SK-N-SH (cell line): ENCODE results near the gene CYTH3. TPM values are rescaled to one million over a fixed set of nuclear protein-coding genes. Genes with fewer than 3 reads are reported as not detected.
"Not testable (repeated sequence)": the region's sequence is repeated elsewhere in the genome, so short reads cannot be mapped to it uniquely, and the experiment has no call there.

Source experiments
- CTCF ChIA-PET: fragments of 300-600, 350-600 bp; formaldehyde crosslinking; extraction: SDS; loops from one replicate; lab custom pipeline; 2021; lab: Yijun Ruan, JAX
- POLR2A ChIA-PET: fragments of 350-600 bp; sonication (Branson Sonifier 250); formaldehyde crosslinking; extraction: SDS; loops from one replicate; lab custom pipeline; 2020; ENCODE audit warnings: antibody characterized with exemption, inconsistent platforms; lab: Yijun Ruan, JAX
- DNase-seq: peaks from one replicate; pipeline ENCODE4 v3.0.0; 2012
- H2AFZ ChIP-seq: fragments of 200-600 bp; sonication (generic); 2 replicates; pipeline ENCODE4 v1.8.1; 2016; ENCODE audit warnings: antibody characterized with exemption, mild to moderate bottlenecking, low read depth
- H3F3A ChIP-seq: fragments of 200-600 bp; sonication (generic); replicated peaks from 2 replicates; pipeline ENCODE3; 2016; ENCODE audit warnings: antibody characterized with exemption, mild to moderate bottlenecking; ENCODE audit not compliant: insufficient read depth
- H3K27ac ChIP-seq, 2 experiments: fragments of 200-500 bp in 1 of 2; fragments of 200-600 bp in 1 of 2; sonication (Bioruptor generic) in 1 of 2; sonication (generic), shearing (Covaris generic) in 1 of 2; 2 replicates each; pipeline versions ENCODE4 v1.5.1 to v1.6.1; 2014 to 2016; ENCODE audit warnings: low read depth in 2 of 2, inconsistent platforms in 1 of 2, low read length in 1 of 2, mild to moderate bottlenecking in 1 of 2, mixed read lengths in 1 of 2
- H3K27me3 ChIP-seq: fragments of 200-600 bp; sonication (generic), shearing (Covaris generic); 2 replicates; pipeline ENCODE4 v1.6.1; 2016; ENCODE audit warnings: mixed run types; ENCODE audit not compliant: insufficient read depth
- H3K36me3 ChIP-seq, 2 experiments: fragments of 200-500 bp in 1 of 2; fragments of 200-600 bp in 1 of 2; sonication (Bioruptor generic) in 1 of 2; sonication (generic) in 1 of 2; replicated peaks in 1 of 2; 2 replicates each; pipeline versions ENCODE3 to v1.5.1; 2014 to 2016; ENCODE audit warnings: low read length in 1 of 2, mild to moderate bottlenecking in 1 of 2; ENCODE audit not compliant: insufficient read depth in 2 of 2, control insufficient read depth in 1 of 2
- H3K4me1 ChIP-seq, 2 experiments: fragments of 200-500 bp in 1 of 2; fragments of 200-600 bp in 1 of 2; sonication (Bioruptor generic) in 1 of 2; sonication (generic), shearing (Covaris generic) in 1 of 2; 2 replicates each; pipeline versions ENCODE4 v1.5.1 to v1.6.1; 2014 to 2016; ENCODE audit warnings: low read depth in 1 of 2, low read length in 1 of 2, mixed run types in 1 of 2; ENCODE audit not compliant: insufficient read depth in 2 of 2, control insufficient read depth in 1 of 2
- H3K4me2 ChIP-seq: fragments of 200-600 bp; sonication (generic), shearing (Covaris generic); 2 replicates; pipeline ENCODE4 v1.6.1; 2017; ENCODE audit warnings: mixed run types
- H3K4me3 ChIP-seq, 2 experiments: fragments of 200-500 bp in 1 of 2; fragments of 200-600 bp in 1 of 2; sonication (Bioruptor generic) in 1 of 2; sonication (generic), shearing (Covaris generic) in 1 of 2; 2 replicates each; pipeline versions ENCODE4 v1.5.1 to v1.8.1; 2014 to 2016; ENCODE audit warnings: low read depth in 2 of 2, inconsistent platforms in 1 of 2, low read length in 1 of 2, mild to moderate bottlenecking in 1 of 2, mixed read lengths in 1 of 2, moderate library complexity in 1 of 2
- H3K79me2 ChIP-seq: fragments of 200-600 bp; sonication (generic); 2 replicates; pipeline ENCODE4 v1.8.1; 2017; ENCODE audit warnings: mild to moderate bottlenecking; ENCODE audit not compliant: insufficient read depth
- H3K9ac ChIP-seq: fragments of 200-600 bp; sonication (generic); 2 replicates; pipeline ENCODE4 v1.6.1; 2017; ENCODE audit warnings: mixed run types
- H3K9me2 ChIP-seq: fragments of 200-600 bp; sonication (generic); 2 replicates; pipeline ENCODE4 v1.6.1; 2017; ENCODE audit warnings: mixed run types
- H3K9me3 ChIP-seq: fragments of 200-600 bp; sonication (generic); 2 replicates; pipeline ENCODE4 v1.6.1; 2017; ENCODE audit warnings: mixed run types, mild to moderate bottlenecking, moderate library complexity
- H4K20me1 ChIP-seq: fragments of 200-600 bp; sonication (generic); 2 replicates; pipeline ENCODE4 v1.6.1; 2017; ENCODE audit warnings: mild to moderate bottlenecking, mixed run types; ENCODE audit not compliant: insufficient read depth
- CHD2 ChIP-seq: fragments of 150-350 bp; IDR thresholded peaks from 2 replicates; pipeline ENCODE4 v1.6.1; 2018; ENCODE audit warnings: low read length; ENCODE audit not compliant: partially characterized antibody
- ELF1 ChIP-seq: IDR thresholded peaks from 2 replicates; pipeline ENCODE4 v1.4.0; 2012
- EP300 ChIP-seq, 2 experiments: IDR thresholded peaks; 2 replicates each; pipeline versions ENCODE4 v1.4.0 to v1.6.1; 2012; ENCODE audit warnings: borderline replicate concordance in 1 of 2, low read depth in 1 of 2, low read length in 1 of 2
- FOSL2 ChIP-seq: IDR thresholded peaks from 2 replicates; pipeline ENCODE4 v1.4.0; 2012; ENCODE audit warnings: low read depth, mild to moderate bottlenecking, moderate library complexity, borderline replicate concordance
- GATA2 ChIP-seq: sonication (generic); formaldehyde crosslinking; IDR thresholded peaks from 2 replicates; pipeline ENCODE4 v1.5.0; 2020; ENCODE audit warnings: mild to moderate bottlenecking, missing genetic modification reagents
- MXI1 ChIP-seq: IDR thresholded peaks from 2 replicates; pipeline ENCODE4 v1.6.1; 2012; ENCODE audit warnings: mild to moderate bottlenecking, low read depth, low read length, improper control_type of control experiment
- NRF1 ChIP-seq: IDR thresholded peaks from 2 replicates; pipeline ENCODE4 v1.6.1; 2012; ENCODE audit warnings: low read depth, mild to moderate bottlenecking, low read length
- PBX3 ChIP-seq: IDR thresholded peaks from 2 replicates; pipeline ENCODE4; 2012
- POLR2AphosphoS5 ChIP-seq: IDR thresholded peaks from 2 replicates; pipeline ENCODE4 v1.6.1; 2012; ENCODE audit warnings: low read depth, low read length
- RCOR1 ChIP-seq: fragments of 150-350 bp; IDR thresholded peaks from 2 replicates; pipeline ENCODE4 v1.6.1; 2017; ENCODE audit warnings: antibody characterized with exemption, low read length
- REST ChIP-seq: IDR thresholded peaks from 2 replicates; pipeline ENCODE4 v1.6.1; 2012; ENCODE audit warnings: mild to moderate bottlenecking, low read depth, low read length, moderate library complexity
- RFX5 ChIP-seq: IDR thresholded peaks from 2 replicates; pipeline ENCODE4 v1.6.1; 2012; ENCODE audit warnings: mild to moderate bottlenecking, improper control_type of control experiment, low read length
- TAF1 ChIP-seq: IDR thresholded peaks from 2 replicates; pipeline ENCODE4 v1.6.1; 2012; ENCODE audit warnings: low read depth, mild to moderate bottlenecking, low read length, moderate library complexity, borderline replicate concordance
- WGBS: methylation state at CpG from one replicate; pipeline ENCODE4 v1.1.6; 2017; ENCODE audit warnings: low lambda C conversion rate; 5-methylcytosine and 5-hydroxymethylcytosine counted together
- polyA plus RNA-seq, 3 experiments: library from polyadenylated mRNA; depleted of rRNA; stranded (reverse); fragments of >200 nt; gene quantifications; 2 replicates each; pipeline ENCODE4 v1.2.3, GENCODE V29; 2012
- TF ChIP-seq, protein P1 (sequence below): fragments of 200-600 bp; sonication (generic); IDR thresholded peaks from 2 replicates; pipeline ENCODE4 v1.6.1; 2017; ENCODE audit warnings: antibody characterized with exemption, mild to moderate bottlenecking, moderate library complexity
- TF ChIP-seq, protein P2 (sequence below): IDR thresholded peaks from 2 replicates; pipeline ENCODE4 v1.4.0; 2012; ENCODE audit warnings: low read depth, borderline replicate concordance
- TF ChIP-seq, protein P3 (sequence below): fragments of 150-350 bp; IDR thresholded peaks from 2 replicates; pipeline ENCODE4 v1.6.1; 2017; ENCODE audit warnings: antibody characterized with exemption, low read length, low read depth, borderline replicate concordance

The CYTH3 gene
- polyA plus RNA-seq, 1 of the 3 experiments (the other 2 are of a cell fraction) = 55.1 TPM

DNA sequence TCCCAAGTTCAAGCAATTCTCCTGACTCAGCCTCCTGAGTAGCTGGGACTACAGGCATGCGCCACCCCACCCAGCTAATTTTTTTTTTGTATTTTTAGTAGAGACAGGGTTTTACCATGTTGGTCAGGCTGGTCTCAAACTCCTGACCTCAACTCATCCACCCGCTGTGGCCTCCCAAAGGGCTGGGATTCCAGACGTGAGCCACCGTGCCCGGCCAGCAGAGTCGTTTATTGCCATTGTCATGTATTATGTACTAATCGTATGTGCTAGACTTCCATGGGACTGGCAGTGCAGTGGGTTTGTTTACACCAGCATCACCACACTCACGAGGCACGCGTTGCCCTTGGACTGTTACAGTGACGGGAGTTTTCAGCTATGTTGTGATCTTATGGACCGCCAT is 120.9 kb downstream of the CYTH3 start:
- H4K20me1 ChIP-seq, H3K4me1 ChIP-seq, DNase-seq, H3K9ac ChIP-seq, H3K9me3 ChIP-seq, H3K4me2 ChIP-seq, H3K9me2 ChIP-seq, H3K27ac ChIP-seq, H3K4me3 ChIP-seq, H2AFZ ChIP-seq, H3K27me3 ChIP-seq: not testable (repeated sequence)
- peaks cover 11% of the 10 kb centered on the region for H3F3A ChIP-seq
- peaks cover 13% of the 10 kb centered on the region; the same call in 1 of the 2 replicates for H3K79me2 ChIP-seq
- WGBS = 96% methylated on average over 12 of the region's 12 CpGs
- ChIA-PET CTCF (interaction anchor here (0.7 to 2.1 kb wide), 4 partner anchors 8 to 285 kb away, joined by 3 to 10 read pairs (median 4); no protein-coding TSS in a partner anchor), POLR2A (interaction anchor here (1.2 kb wide), 1 partner anchor 9 kb away, joined by 3 read pairs; no protein-coding TSS in a partner anchor)
- peaks cover 73 to 92% of the 10 kb centered on the region in 2 experiments for H3K36me3 ChIP-seq

- TF ChIP-seq NRF1 = no peak
- no peak for TF ChIP-seq TAF1
- TF ChIP-seq, protein P1, sequence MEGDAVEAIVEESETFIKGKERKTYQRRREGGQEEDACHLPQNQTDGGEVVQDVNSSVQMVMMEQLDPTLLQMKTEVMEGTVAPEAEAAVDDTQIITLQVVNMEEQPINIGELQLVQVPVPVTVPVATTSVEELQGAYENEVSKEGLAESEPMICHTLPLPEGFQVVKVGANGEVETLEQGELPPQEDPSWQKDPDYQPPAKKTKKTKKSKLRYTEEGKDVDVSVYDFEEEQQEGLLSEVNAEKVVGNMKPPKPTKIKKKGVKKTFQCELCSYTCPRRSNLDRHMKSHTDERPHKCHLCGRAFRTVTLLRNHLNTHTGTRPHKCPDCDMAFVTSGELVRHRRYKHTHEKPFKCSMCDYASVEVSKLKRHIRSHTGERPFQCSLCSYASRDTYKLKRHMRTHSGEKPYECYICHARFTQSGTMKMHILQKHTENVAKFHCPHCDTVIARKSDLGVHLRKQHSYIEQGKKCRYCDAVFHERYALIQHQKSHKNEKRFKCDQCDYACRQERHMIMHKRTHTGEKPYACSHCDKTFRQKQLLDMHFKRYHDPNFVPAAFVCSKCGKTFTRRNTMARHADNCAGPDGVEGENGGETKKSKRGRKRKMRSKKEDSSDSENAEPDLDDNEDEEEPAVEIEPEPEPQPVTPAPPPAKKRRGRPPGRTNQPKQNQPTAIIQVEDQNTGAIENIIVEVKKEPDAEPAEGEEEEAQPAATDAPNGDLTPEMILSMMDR = no peak
- no peak for TF ChIP-seq POLR2AphosphoS5
- no peak for TF ChIP-seq FOSL2
- no peak for TF ChIP-seq PBX3
- TF ChIP-seq, protein P2, sequence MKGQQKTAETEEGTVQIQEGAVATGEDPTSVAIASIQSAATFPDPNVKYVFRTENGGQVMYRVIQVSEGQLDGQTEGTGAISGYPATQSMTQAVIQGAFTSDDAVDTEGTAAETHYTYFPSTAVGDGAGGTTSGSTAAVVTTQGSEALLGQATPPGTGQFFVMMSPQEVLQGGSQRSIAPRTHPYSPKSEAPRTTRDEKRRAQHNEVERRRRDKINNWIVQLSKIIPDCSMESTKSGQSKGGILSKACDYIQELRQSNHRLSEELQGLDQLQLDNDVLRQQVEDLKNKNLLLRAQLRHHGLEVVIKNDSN = no peak
- no peak for TF ChIP-seq GATA2 (CRISPR knock-in tag)
- no peak for TF ChIP-seq MXI1
- no peak for TF ChIP-seq RCOR1
- no peak for TF ChIP-seq ELF1
- TF ChIP-seq, protein P3, sequence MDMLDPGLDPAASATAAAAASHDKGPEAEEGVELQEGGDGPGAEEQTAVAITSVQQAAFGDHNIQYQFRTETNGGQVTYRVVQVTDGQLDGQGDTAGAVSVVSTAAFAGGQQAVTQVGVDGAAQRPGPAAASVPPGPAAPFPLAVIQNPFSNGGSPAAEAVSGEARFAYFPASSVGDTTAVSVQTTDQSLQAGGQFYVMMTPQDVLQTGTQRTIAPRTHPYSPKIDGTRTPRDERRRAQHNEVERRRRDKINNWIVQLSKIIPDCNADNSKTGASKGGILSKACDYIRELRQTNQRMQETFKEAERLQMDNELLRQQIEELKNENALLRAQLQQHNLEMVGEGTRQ = no peak
- TF ChIP-seq REST = no peak
- TF ChIP-seq EP300 (IDR thresholded peaks at IDR 0.05; ENCODE audit: borderline replicate concordance in 1 of 2, low read depth in 1 of 2, low read length in 1 of 2) = no peak
- TF ChIP-seq RFX5 = no peak
- no peak for TF ChIP-seq CHD2
- TF ChIP-seq, all 33 proteins: peak for 0
- H3K27me3 ChIP-seq = no peaks in the 10 kb centered on the region
- no peak overlapping the region for H3K4me3 ChIP-seq
- no peak overlapping the region for H3K4me2 ChIP-seq
- no peaks in the 10 kb centered on the region for H3K9me2 ChIP-seq
- WGBS = 95% methylated on average over 19 of the region's 19 CpGs
- ChIA-PET POLR2A (no interaction called here), CTCF (interaction anchor here (1.2 to 4.3 kb wide), 2 partner anchors 9 to 173 kb away, joined by 5 to 31 read pairs; no protein-coding TSS in a partner anchor)
- H3K27ac ChIP-seq = no peak overlapping the region
- H3K79me2 ChIP-seq = no peaks in the 10 kb centered on the region; the same call in 1 of the 2 replicates
- H3F3A ChIP-seq = peaks cover 4% of the 10 kb centered on the region
- H4K20me1 ChIP-seq = no peaks in the 10 kb centered on the region
- DNase-seq = no peak
- H3K36me3 ChIP-seq = peaks cover 73 to 89% of the 10 kb centered on the region in 2 experiments
- no peak overlapping the region for H3K9ac ChIP-seq
- H2AFZ ChIP-seq = no peak overlapping the region
- H3K4me1 ChIP-seq = no peaks in the 10 kb centered on the region
- no peaks in the 10 kb centered on the region for H3K9me3 ChIP-seq
Measured at GRCh38 chr7:6149996-6150395, 122.4 kb downstream of the CYTH3 start.
